ENCODE results near the gene MAP2. TPM values are rescaled to one million over a fixed set of nuclear protein-coding genes. Genes with fewer than 3 reads are reported as not detected.

The MAP2 gene
- total and polyA plus RNA-seq, 10 of the 15 experiments (the other 5 are each of a cell fraction or from before 2014, with no cell fraction given) = 0.01 TPM; not detected in 9

GRCh38 chr2:209726311-209726710 is 302.5 kb downstream of the MAP2 start:
- no peaks in the 10 kb centered on the region for H3K79me2 ChIP-seq (ENCODE audit: control insufficient read depth, insufficient read depth, low read length)
- H2AFZ ChIP-seq (ENCODE audit: control insufficient read depth, low read depth, low read length) = no peak overlapping the region
- no peaks in the 10 kb centered on the region for H3K4me1 ChIP-seq (ENCODE audit: control insufficient read depth, insufficient read depth, low read length)
- CTCF ChIA-PET = interaction anchor here (0.7 kb wide), 1 partner anchor 69 kb away, joined by 3 read pairs; no protein-coding TSS in a partner anchor
- H3K4me2 ChIP-seq (ENCODE audit: control insufficient read depth, insufficient read depth) = no peak overlapping the region
- no peak for ATAC-seq
- intact Hi-C loops (cut with micrococcal nuclease; ENCODE audit: unreplicated experiment) (no loop called here), in situ Hi-C loops (cut with MboI) (no loop called here)
- H3K9me3 ChIP-seq (replicated peaks; ENCODE audit: control insufficient read depth, insufficient read depth, low read length) = no peaks in the 10 kb centered on the region
- H3K27ac ChIP-seq (ENCODE audit: control insufficient read depth, insufficient read depth) = no peak overlapping the region
- no peaks in the 10 kb centered on the region for H3K36me3 ChIP-seq (ENCODE audit: control insufficient read depth in 2 of 2, insufficient read depth in 2 of 2, low read length in 1 of 2)
- POLR2A ChIA-PET = no interaction called here
- H3K4me3 ChIP-seq = no peak overlapping the region
- H4K20me1 ChIP-seq (ENCODE audit: control insufficient read depth, insufficient read depth) = no peaks in the 10 kb centered on the region
- no TSS peak for BruUV-seq (replicated peaks)
- SMC1A ChIA-PET (ENCODE audit: uncharacterized antibody, unreplicated experiment) = no interaction called here
- no peak overlapping the region for H3K9ac ChIP-seq (ENCODE audit: control insufficient read depth, insufficient read depth, low read length)
- DNase-seq (ENCODE audit: low read depth, low spot score) = no peak
- TF ChIP-seq ZNF384 (IDR thresholded peaks at IDR 0.05; ENCODE audit: borderline replicate concordance, low read depth, low read length) (no peak), ZNF592 (IDR thresholded peaks at IDR 0.05) (no peak), CHD4 (IDR thresholded peaks at IDR 0.05) (no peak), EGR1 (IDR thresholded peaks at IDR 0.05; ENCODE audit: borderline replicate concordance in 1 of 2, low read depth in 2 of 2, low read length in 2 of 2) (no peak), CHD2 (IDR thresholded peaks at IDR 0.05; ENCODE audit: borderline replicate concordance, low read depth, low read length) (no peak), IRF4 (IDR thresholded peaks at IDR 0.05; ENCODE audit: low read depth, low read length) (no peak), POU2F2 (IDR thresholded peaks at IDR 0.05; ENCODE audit: borderline replicate concordance, low read depth, low read length) (no peak), MXI1 (IDR thresholded peaks at IDR 0.05; ENCODE audit: low read depth, low read length) (no peak), BACH1 (IDR thresholded peaks at IDR 0.05; ENCODE audit: borderline replicate concordance) (no peak), TCF3 (IDR thresholded peaks at IDR 0.05; ENCODE audit: borderline replicate concordance, insufficient read depth, low read depth, low read length) (no peak), SMAD5 (IDR thresholded peaks at IDR 0.05; ENCODE audit: low read depth) (no peak), ASH2L (IDR thresholded peaks at IDR 0.05; ENCODE audit: borderline replicate concordance, low read depth) (no peak)
- TF ChIP-seq, protein P1, sequence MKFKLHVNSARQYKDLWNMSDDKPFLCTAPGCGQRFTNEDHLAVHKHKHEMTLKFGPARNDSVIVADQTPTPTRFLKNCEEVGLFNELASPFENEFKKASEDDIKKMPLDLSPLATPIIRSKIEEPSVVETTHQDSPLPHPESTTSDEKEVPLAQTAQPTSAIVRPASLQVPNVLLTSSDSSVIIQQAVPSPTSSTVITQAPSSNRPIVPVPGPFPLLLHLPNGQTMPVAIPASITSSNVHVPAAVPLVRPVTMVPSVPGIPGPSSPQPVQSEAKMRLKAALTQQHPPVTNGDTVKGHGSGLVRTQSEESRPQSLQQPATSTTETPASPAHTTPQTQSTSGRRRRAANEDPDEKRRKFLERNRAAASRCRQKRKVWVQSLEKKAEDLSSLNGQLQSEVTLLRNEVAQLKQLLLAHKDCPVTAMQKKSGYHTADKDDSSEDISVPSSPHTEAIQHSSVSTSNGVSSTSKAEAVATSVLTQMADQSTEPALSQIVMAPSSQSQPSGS (IDR thresholded peaks at IDR 0.05; ENCODE audit: low read length) = no peak
- H3K27me3 ChIP-seq (replicated peaks in 1 of 2; ENCODE audit: control insufficient read depth in 2 of 2, insufficient read depth in 2 of 2, low read length in 1 of 2) = no peaks in the 10 kb centered on the region
- WGBS (ENCODE audit: insufficient coverage, insufficient replicate concordance, low lambda C conversion rate, missing lambda C conversion rate) = 43% methylated on average over 2 of the region's 2 CpGs
- FAIRE-seq = no peak
- RAD21 ChIA-PET (ENCODE audit: unreplicated experiment) = no interaction called here

Data from GM12878 (cell line).